ENCODE measurements around the gene TRAF4.
"Not testable (repeated sequence)": the region's sequence is repeated elsewhere in the genome, so short reads cannot be mapped to it uniquely, and the experiment has no call there.

The TRAF4 gene

GRCh38 chr17:28748852-28749515 lies 5.2 kb downstream of the TRAF4 start:
- no peak for DNase-seq (ENCODE audit: low spot score)

- DNase-seq (ENCODE audit: low spot score) = no peak
Measured at GRCh38 chr17:28749516-28750177, 5.8 kb downstream of the TRAF4 start.

GRCh38 chr17:28750178-28751047 lies 6.6 kb downstream of the TRAF4 start:
- DNase-seq (ENCODE audit: low spot score) = peak; percentile 94

- no peak for DNase-seq (ENCODE audit: low spot score)
Measured at GRCh38 chr17:28751600-28752366, 8.0 kb downstream of the TRAF4 start.

GRCh38 chr17:28755486-28755885 lies 11.7 kb downstream of the TRAF4 start:
- no peak for DNase-seq (ENCODE audit: low spot score)

- no peak for DNase-seq (ENCODE audit: low spot score)
Measured at GRCh38 chr17:28756049-28756804, 12.4 kb downstream of the TRAF4 start.

- no peak for DNase-seq (ENCODE audit: low spot score)
Measured at GRCh38 chr17:28758411-28759121, 14.8 kb downstream of the TRAF4 start.

GRCh38 chr17:28759256-28759865 lies 15.6 kb downstream of the TRAF4 start:
- no peak for DNase-seq (ENCODE audit: low spot score)

GRCh38 chr17:28760601-28761562 lies 17.1 kb downstream of the TRAF4 start:
- no peak for DNase-seq (ENCODE audit: low spot score)

- DNase-seq (ENCODE audit: low spot score) = no peak
Measured at GRCh38 chr17:28763137-28763799, 19.5 kb downstream of the TRAF4 start.

- peak; percentile 88 for DNase-seq (ENCODE audit: low spot score)
Measured at GRCh38 chr17:28763804-28764266, 20.0 kb downstream of the TRAF4 start.

GRCh38 chr17:28765038-28765437 lies 21.2 kb downstream of the TRAF4 start:
- DNase-seq (ENCODE audit: low spot score) = no peak

- DNase-seq (ENCODE audit: low spot score) = no peak
Measured at GRCh38 chr17:28773736-28774135, 29.9 kb downstream of the TRAF4 start.

GRCh38 chr17:28774206-28774605 lies 30.4 kb downstream of the TRAF4 start:
- no peak for DNase-seq (ENCODE audit: low spot score)

GRCh38 chr17:28777178-28777577 lies 33.4 kb downstream of the TRAF4 start:
- no peak for DNase-seq (ENCODE audit: low spot score)

- not testable (repeated sequence) for DNase-seq (ENCODE audit: low spot score)
Measured at GRCh38 chr17:28779601-28780000, 35.8 kb downstream of the TRAF4 start.

GRCh38 chr17:28783161-28783560 lies 39.4 kb downstream of the TRAF4 start:
- DNase-seq (ENCODE audit: low spot score) = no peak

GRCh38 chr17:28788100-28788499 lies 44.3 kb downstream of the TRAF4 start:
- DNase-seq (ENCODE audit: low spot score) = no peak
